Measurements from ENCODE around the gene ETFA. TPM values are rescaled to one million over a fixed set of nuclear protein-coding genes. Genes with fewer than 3 reads are reported as not detected.
"Not testable (repeated sequence)": the region's sequence is repeated elsewhere in the genome, so short reads cannot be mapped to it uniquely, and the experiment has no call there.

ETFA gene
- total and polyA plus RNA-seq, 12 donors = 103 to 541 (median 442) TPM

DNA sequence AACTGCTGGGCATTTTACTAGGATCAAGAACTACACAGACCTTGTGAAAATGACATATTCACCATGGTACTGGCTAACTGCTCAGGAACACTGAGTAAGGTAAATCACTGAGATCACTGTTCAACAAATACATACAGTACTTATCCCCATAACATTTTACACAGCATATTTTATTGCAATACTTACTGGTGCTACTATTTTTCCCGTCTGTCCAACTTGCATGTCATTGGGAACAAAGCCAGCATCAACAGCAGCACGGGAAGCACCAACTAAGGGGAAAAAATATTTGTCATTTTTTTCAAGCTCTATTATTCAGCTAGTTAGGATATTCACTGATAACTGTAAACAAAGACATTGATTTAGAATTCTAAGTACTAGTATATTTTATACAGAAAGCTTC, 37.0 kb downstream of the ETFA start:
- ATAC-seq = no peak
- Histone ChIP-seq H3K4me1 (peaks cover 0 to 4% (median 0%) of the 10 kb centered on the region in 9 donors), H3K27me3 (no peaks in the 10 kb centered on the region), H3K27ac (no peak overlapping the region), H3K36me3 (peaks cover 0 to 96% (median 51%) of the 10 kb centered on the region in 9 donors), H3K9me3 (no peaks in the 10 kb centered on the region), H3K4me3 (no peak overlapping the region)
- no peak for TF ChIP-seq CTCF (IDR thresholded peaks at IDR 0.05)
- intact Hi-C loops (cut with DNase I) = loop anchor here in 2 of 10 donors (10.0 kb wide), 1 partner anchor 79 kb away; no protein-coding TSS in a partner anchor
- no peak for DNase-seq
- WGBS, 2 donors = 23 to 39% methylated on average over 2 of the region's 2 CpGs

DNA sequence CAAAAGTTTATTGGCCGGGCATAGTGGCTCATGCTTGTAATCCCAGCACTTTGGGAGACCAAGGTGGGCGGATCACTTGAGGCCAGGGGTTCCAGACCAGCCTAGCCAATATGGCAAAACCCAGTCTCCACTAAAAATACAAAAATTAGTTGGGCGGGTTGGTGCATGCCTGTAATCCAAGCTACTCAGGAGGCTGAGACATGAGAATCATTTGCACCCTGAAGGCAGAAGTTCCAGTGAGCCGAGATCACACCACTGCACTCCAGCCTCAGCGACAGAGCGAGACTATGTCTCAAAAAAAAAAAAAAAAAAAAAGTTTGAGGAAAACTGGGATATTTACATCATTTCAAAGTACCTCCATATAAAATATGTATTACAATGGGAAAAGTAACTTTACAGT, 40.4 kb downstream of the ETFA start:
- DNase-seq (no peak), ATAC-seq (no peak)
- intact Hi-C loops (cut with DNase I) = loop anchor here in 2 of 10 donors (10.0 kb wide), 1 partner anchor 76 kb away; no protein-coding TSS in a partner anchor
- peaks cover 0 to 18% (median 11%) of the 10 kb centered on the region in 11 donors for H3K9me3 ChIP-seq
- H3K4me3 ChIP-seq = no peak overlapping the region
- H3K36me3 ChIP-seq = peaks cover 0 to 93% (median 48%) of the 10 kb centered on the region in 9 donors
- peaks cover 0 to 8% (median 5%) of the 10 kb centered on the region in 9 donors for H3K4me1 ChIP-seq
- no peaks in the 10 kb centered on the region for H3K27me3 ChIP-seq
- TF ChIP-seq CTCF (IDR thresholded peaks at IDR 0.05) = no peak
- 98 to 100% methylated on average over 6 of the region's 6 CpGs for WGBS, 2 donors
- H3K27ac ChIP-seq = no peak overlapping the region

DNA sequence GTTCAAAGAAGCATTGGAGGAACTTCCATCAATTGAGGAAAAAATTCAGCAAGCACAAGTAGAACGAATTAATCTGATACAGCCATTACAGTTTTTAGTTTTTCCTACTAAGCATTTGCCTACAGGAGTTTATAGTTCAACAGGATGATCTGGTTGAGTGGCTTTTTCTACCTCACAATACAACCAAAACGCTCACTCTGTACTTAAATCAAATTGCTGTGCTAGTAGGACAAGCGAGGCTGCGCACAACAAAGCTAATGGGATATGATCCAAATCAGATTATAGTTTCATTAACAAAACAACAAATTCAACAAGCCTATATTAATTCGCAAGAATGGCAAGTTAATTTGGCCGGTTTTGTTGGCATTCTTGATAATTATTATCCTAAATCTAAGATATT, 44.2 kb downstream of the ETFA start:
- TF ChIP-seq CTCF (IDR thresholded peaks at IDR 0.05) = no peak
- Histone ChIP-seq H3K27ac (no peak overlapping the region), H3K27me3 (no peaks in the 10 kb centered on the region), H3K4me3 (no peak overlapping the region), H3K4me1 (peaks cover 0 to 14% (median 4%) of the 10 kb centered on the region in 9 donors), H3K36me3 (peaks cover 0 to 99% (median 55%) of the 10 kb centered on the region in 9 donors), H3K9me3 (peaks cover 0 to 49% (median 24%) of the 10 kb centered on the region in 11 donors)
- DNase-seq (no peak), ATAC-seq (no peak)
- intact Hi-C loops (cut with DNase I) = no loop called here
- 98 to 99% methylated on average over 6 of the region's 6 CpGs for WGBS, 2 donors

DNA sequence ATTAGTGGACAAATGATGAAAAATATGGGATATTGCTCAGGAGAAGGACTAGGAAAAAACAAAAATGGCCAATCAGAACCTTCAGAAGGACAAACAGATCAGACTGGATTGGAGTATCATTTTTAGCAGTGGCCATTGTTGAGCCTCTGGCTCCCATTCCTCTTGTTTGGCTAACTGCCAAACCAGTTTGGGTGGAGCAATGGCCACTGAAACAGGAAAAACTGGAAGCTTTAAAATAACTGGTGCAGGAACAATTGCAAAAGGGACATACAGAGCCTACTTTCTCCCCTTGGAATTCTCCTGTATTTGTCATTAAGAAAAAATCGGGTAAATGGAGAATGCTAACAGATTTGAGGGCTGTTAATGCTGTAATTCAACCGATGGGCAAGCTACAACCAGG, 45.5 kb downstream of the ETFA start:
- H3K27me3 ChIP-seq; intact Hi-C loops (cut with DNase I); H3K4me3 ChIP-seq; ATAC-seq; H3K27ac ChIP-seq: not testable (repeated sequence)
- Histone ChIP-seq H3K9me3 (peaks cover 0 to 49% (median 24%) of the 10 kb centered on the region in 11 donors), H3K36me3 (peaks cover 0 to 99% (median 55%) of the 10 kb centered on the region in 9 donors), H3K4me1 (peaks cover 0 to 14% (median 4%) of the 10 kb centered on the region in 9 donors)
- 62 to 88% methylated on average over 2 of the region's 2 CpGs for WGBS, 2 donors
- peak in 1 of 2 donors; percentile 13 for DNase-seq

DNA sequence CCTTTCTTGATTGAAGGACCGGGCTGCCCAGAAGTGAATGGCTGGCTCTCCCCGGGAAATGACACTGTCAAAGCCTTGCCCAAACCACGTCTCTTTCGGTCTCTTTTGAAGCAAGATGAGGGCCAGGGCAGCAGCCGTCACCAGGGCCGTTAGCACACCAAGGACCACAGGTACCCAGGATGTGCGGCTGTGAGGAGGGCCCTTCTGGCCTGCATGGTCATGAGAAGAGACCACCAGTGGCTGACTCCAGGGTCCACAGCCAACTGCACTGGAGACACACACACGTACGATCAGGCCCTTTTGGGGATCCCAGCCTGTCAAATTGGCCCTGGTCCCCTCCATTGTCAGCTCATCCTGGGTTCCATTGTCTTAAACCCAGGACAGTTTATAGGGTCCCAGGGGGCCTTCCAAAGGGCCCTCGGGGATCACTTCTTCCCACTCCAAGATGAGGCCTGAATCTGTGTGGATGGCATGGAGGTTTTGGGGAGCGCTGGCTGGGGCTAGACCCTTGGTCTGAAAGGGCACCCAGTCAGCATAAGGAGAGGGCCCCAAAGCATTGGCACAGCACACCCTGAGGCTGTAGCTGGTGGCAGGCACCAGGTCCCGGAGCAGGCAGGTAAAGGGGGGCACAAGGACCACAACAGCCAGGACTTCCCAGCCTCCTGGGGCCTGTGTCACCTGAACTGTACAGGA, 50.9 kb downstream of the ETFA start:
- Histone ChIP-seq H3K4me3 (no peak overlapping the region), H3K9me3 (peaks cover 0 to 29% (median 14%) of the 10 kb centered on the region in 11 donors), H3K36me3 (peaks cover 0 to 83% (median 43%) of the 10 kb centered on the region in 9 donors), H3K4me1 (peaks cover 0 to 1% (median 0%) of the 10 kb centered on the region in 9 donors), H3K27ac (no peak overlapping the region), H3K27me3 (no peaks in the 10 kb centered on the region)
- no peak for DNase-seq
- intact Hi-C loops (cut with DNase I) = no loop called here
- WGBS, 2 donors = 96% methylated on average over 12 of the region's 12 CpGs
- ATAC-seq = peak in 4 of 8 donors; percentile 37 to 54 (median 42)
- TF ChIP-seq CTCF (IDR thresholded peaks at IDR 0.05) = no peak
